Measurements from ENCODE around the gene C13orf46. TPM values are rescaled to one million over a fixed set of nuclear protein-coding genes. Genes with fewer than 3 reads are reported as not detected.

C13orf46 gene
- total RNA-seq, 1 donor from 2014 or later, result 0.54 TPM

GRCh38 chr13:113943821-113944565, 29.9 kb downstream of the C13orf46 start:
- Mint-ChIP-seq H3K27ac (no peak overlapping the region), H3K9me3 (no peaks in the 10 kb centered on the region), H3K27me3 (ENCODE audit: low read depth) (no peaks in the 10 kb centered on the region), H3K4me3 (no peak overlapping the region), H3K36me3 (no peaks in the 10 kb centered on the region), H3K4me1 (peaks cover 2% of the 10 kb centered on the region)
- no peak for TF ChIP-seq CTCF (IDR thresholded peaks at IDR 0.05; ENCODE audit: unreplicated experiment)
- no peak for DNase-seq (ENCODE audit: low spot score in 2 of 2, unreplicated experiment in 2 of 2)

- no peaks in the 10 kb centered on the region for H3K36me3 Mint-ChIP-seq
- H3K27me3 Mint-ChIP-seq (ENCODE audit: low read depth), result no peaks in the 10 kb centered on the region
- H3K4me3 Mint-ChIP-seq, result no peak overlapping the region
- H3K4me1 Mint-ChIP-seq, result peaks cover 13% of the 10 kb centered on the region
- DNase-seq (ENCODE audit: low spot score in 2 of 2, unreplicated experiment in 2 of 2), result no peak
- H3K27ac Mint-ChIP-seq, result no peak overlapping the region
- no peak for TF ChIP-seq CTCF (IDR thresholded peaks at IDR 0.05; ENCODE audit: unreplicated experiment)
- no peaks in the 10 kb centered on the region for H3K9me3 Mint-ChIP-seq
Measured at GRCh38 chr13:113942591-113943103, 31.2 kb downstream of the C13orf46 start.

GRCh38 chr13:113941571-113942191, 32.2 kb downstream of the C13orf46 start:
- H3K9me3 Mint-ChIP-seq, result no peaks in the 10 kb centered on the region
- no peak for DNase-seq (ENCODE audit: low spot score in 2 of 2, unreplicated experiment in 2 of 2)
- H3K27me3 Mint-ChIP-seq (ENCODE audit: low read depth), result no peaks in the 10 kb centered on the region

GRCh38 chr13:113939944-113940297, 34.0 kb downstream of the C13orf46 start:
- TF ChIP-seq CTCF (IDR thresholded peaks at IDR 0.05; ENCODE audit: unreplicated experiment), result no peak
- no peak overlapping the region for H3K27ac Mint-ChIP-seq
- H3K4me3 Mint-ChIP-seq, result no peak overlapping the region
- no peaks in the 10 kb centered on the region for H3K9me3 Mint-ChIP-seq
- no peaks in the 10 kb centered on the region for H3K27me3 Mint-ChIP-seq (ENCODE audit: low read depth)
- peaks cover 31% of the 10 kb centered on the region for H3K4me1 Mint-ChIP-seq
- DNase-seq (ENCODE audit: low spot score in 2 of 2, unreplicated experiment in 2 of 2), result no peak
- H3K36me3 Mint-ChIP-seq, result no peaks in the 10 kb centered on the region

More at GRCh38 chr13:113941571-113942191, 32.2 kb downstream of the C13orf46 start:
- peaks cover 21% of the 10 kb centered on the region for H3K4me1 Mint-ChIP-seq
- H3K4me3 Mint-ChIP-seq, result no peak overlapping the region
- TF ChIP-seq CTCF (IDR thresholded peaks at IDR 0.05; ENCODE audit: unreplicated experiment), result no peak
- H3K27ac Mint-ChIP-seq, result no peak overlapping the region
- H3K36me3 Mint-ChIP-seq, result no peaks in the 10 kb centered on the region

- no peak overlapping the region for H3K27ac Mint-ChIP-seq
- TF ChIP-seq CTCF (IDR thresholded peaks at IDR 0.05; ENCODE audit: unreplicated experiment), result no peak
- DNase-seq (ENCODE audit: low spot score in 2 of 2, unreplicated experiment in 2 of 2), result no peak
- H3K36me3 Mint-ChIP-seq, result no peaks in the 10 kb centered on the region
- no peaks in the 10 kb centered on the region for H3K9me3 Mint-ChIP-seq
- no peak overlapping the region for H3K4me3 Mint-ChIP-seq
- H3K4me1 Mint-ChIP-seq, result peaks cover 31% of the 10 kb centered on the region
- H3K27me3 Mint-ChIP-seq (ENCODE audit: low read depth), result no peaks in the 10 kb centered on the region
Measured at GRCh38 chr13:113939129-113939943, 34.5 kb downstream of the C13orf46 start.

All from mesothelial cell of epicardium (in vitro differentiated cells).